ENCODE data around the gene TBC1D20.
"Not testable (repeated sequence)": the region's sequence is repeated elsewhere in the genome, so short reads cannot be mapped to it uniquely, and the experiment has no call there.

Gene TBC1D20

GRCh38 chr20:462199-462991 lies at the start of gene TBC1D20:
TSS of gene TBC1D20 (minus strand) at chr20:462533. CDS start at chr20:462405, 128 bp downstream.
- DNase-seq (ENCODE audit: low read depth), result peak; percentile 92
- TF ChIP-seq, protein P1, sequence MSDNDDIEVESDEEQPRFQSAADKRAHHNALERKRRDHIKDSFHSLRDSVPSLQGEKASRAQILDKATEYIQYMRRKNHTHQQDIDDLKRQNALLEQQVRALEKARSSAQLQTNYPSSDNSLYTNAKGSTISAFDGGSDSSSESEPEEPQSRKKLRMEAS (IDR thresholded peaks at IDR 0.05; ENCODE audit: low read depth, low read length), result peak; percentile 88
- TF ChIP-seq POLR2A (IDR thresholded peaks at IDR 0.05; ENCODE audit: extremely low read depth, insufficient read length), result peak; percentile 91
- TF ChIP-seq, protein P2, sequence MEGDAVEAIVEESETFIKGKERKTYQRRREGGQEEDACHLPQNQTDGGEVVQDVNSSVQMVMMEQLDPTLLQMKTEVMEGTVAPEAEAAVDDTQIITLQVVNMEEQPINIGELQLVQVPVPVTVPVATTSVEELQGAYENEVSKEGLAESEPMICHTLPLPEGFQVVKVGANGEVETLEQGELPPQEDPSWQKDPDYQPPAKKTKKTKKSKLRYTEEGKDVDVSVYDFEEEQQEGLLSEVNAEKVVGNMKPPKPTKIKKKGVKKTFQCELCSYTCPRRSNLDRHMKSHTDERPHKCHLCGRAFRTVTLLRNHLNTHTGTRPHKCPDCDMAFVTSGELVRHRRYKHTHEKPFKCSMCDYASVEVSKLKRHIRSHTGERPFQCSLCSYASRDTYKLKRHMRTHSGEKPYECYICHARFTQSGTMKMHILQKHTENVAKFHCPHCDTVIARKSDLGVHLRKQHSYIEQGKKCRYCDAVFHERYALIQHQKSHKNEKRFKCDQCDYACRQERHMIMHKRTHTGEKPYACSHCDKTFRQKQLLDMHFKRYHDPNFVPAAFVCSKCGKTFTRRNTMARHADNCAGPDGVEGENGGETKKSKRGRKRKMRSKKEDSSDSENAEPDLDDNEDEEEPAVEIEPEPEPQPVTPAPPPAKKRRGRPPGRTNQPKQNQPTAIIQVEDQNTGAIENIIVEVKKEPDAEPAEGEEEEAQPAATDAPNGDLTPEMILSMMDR (IDR thresholded peaks at IDR 0.05; ENCODE audit: low read depth, low read length), result peak; percentile 13
- TF ChIP-seq MYC (IDR thresholded peaks at IDR 0.05; ENCODE audit: low read depth, low read length), result peak; percentile 25; the same call in 1 of the 2 replicates
- peak within 1 kb of the TSS; percentile 81 for H3K4me3 ChIP-seq (ENCODE audit: low read depth, low read length)

DNA sequence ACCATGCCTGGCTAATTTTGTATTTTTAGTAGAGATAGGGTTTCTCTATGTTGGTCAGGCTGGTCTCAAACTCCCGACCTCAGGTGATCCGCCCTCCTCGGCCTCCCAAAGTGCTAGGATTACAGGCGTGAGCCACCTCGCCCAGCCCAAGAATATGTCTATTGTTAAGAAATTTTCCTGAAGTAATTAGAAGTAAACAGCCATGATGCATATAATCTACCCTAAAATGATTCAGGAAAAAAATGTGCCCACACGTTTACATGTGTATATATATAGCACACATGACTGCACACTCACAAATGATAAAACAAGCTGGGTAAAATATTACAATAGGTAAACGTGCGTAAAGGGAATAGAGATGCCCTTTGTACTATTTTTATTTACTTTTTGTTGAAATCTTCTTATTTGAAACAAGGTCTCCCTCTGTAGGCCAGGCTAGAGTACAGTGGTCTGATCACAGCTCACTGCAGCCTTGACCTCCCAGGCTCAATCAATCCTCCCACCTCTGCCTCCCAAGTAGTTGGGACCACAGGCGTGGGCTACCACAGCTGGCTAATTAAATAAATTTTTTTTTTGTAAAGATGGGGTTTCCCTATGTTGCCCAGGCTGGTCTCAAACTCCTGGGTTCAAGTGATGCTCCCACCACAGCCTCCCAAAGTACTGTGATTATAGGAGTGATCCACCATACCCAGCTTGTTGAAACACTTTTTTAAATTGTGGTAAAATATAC lies 48.2 kb upstream of the TBC1D20 start:
- H3K4me3 ChIP-seq (ENCODE audit: low read depth, low read length), result not testable (repeated sequence)
- peak; percentile 29 for DNase-seq (ENCODE audit: low read depth)

GRCh38 chr20:508364-508787 lies 46.0 kb upstream of the TBC1D20 start:
- H3K4me3 ChIP-seq (ENCODE audit: low read depth, low read length); DNase-seq (ENCODE audit: low read depth): not testable (repeated sequence)

DNA sequence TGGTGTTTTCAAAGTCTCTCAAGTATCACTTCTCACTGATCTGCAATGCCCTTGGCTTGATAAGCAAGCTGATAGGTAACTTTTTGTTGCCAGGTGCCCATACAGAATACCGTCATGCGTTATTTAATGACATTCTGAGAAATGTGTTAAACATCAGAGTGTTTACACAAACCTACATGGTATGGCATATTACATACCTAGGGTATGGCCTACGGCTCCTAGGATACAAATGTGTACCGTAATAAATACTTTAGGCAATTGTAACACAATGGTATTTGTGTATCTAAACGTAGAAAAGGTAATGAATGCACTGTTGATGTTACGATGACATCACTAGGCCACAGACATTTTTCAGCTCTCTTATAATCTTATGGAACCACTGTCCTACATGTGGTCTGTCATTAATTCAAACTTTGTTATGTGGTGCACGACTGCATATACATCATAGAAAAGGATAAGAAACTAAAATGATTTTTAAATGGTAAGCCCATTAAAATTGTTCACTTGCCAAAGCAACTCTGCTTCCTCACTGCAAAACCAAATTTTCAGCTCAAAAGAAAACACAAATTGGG lies 45.5 kb upstream of the TBC1D20 start:
- TF ChIP-seq MYC (IDR thresholded peaks at IDR 0.05; ENCODE audit: low read depth, low read length), result no peak
- TF ChIP-seq, protein P2 (IDR thresholded peaks at IDR 0.05; ENCODE audit: low read depth, low read length), result no peak
- no peak for DNase-seq (ENCODE audit: low read depth)
- H3K4me3 ChIP-seq (ENCODE audit: low read depth, low read length), result no peak overlapping the region

- H3K4me3 ChIP-seq (ENCODE audit: low read depth, low read length), result no peak overlapping the region
- no peak for DNase-seq (ENCODE audit: low read depth)
- TF ChIP-seq, protein P2 (IDR thresholded peaks at IDR 0.05; ENCODE audit: low read depth, low read length), result no peak
- TF ChIP-seq POLR2A (IDR thresholded peaks at IDR 0.05; ENCODE audit: extremely low read depth, insufficient read length), result no peak
- TF ChIP-seq MYC (IDR thresholded peaks at IDR 0.05; ENCODE audit: low read depth, low read length), result no peak
- TF ChIP-seq, protein P1 (IDR thresholded peaks at IDR 0.05; ENCODE audit: low read depth, low read length), result no peak
These were observed 44.8 kb upstream of the TBC1D20 start for GRCh38 chr20:507006-507758.

- no peak overlapping the region for H3K4me3 ChIP-seq (ENCODE audit: low read depth, low read length)
- TF ChIP-seq, protein P2 (IDR thresholded peaks at IDR 0.05; ENCODE audit: low read depth, low read length), result no peak
- TF ChIP-seq, protein P1 (IDR thresholded peaks at IDR 0.05; ENCODE audit: low read depth, low read length), result no peak
- DNase-seq (ENCODE audit: low read depth), result no peak
These were observed 42.3 kb upstream of the TBC1D20 start for GRCh38 chr20:504632-505075.
